Middle frontal gyrus (tissue), 1 donor: Measurements from ENCODE around the gene FBLIM1.
"Not testable (repeated sequence)": the region's sequence is repeated elsewhere in the genome, so short reads cannot be mapped to it uniquely, and the experiment has no call there.

Experiments
- DNase-seq: peaks from one replicate; pipeline ENCODE4 v3.0.0-alpha.2; 2015; ENCODE audit warnings: low spot score; ENCODE audit errors: extremely low spot score

The FBLIM1 gene

DNA sequence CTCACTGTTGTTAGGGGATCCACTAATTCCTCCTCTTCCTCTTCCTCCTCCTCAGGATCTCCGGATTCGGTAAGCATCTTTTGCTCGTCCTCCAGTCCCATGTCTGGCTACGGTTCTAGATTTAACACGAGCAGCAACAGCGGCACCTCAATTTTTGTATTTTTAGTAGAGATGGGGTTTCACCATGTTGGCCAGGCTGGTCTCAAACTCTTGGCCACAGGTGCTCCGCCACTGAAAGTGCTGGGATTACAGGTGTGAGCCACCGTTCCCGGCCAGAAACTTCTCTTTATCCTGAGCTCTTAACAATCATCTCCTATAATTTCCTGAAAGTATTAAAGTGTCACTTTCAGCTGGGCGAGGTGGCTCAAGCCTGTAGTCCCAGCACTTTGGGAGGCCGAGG is 49.0 kb downstream of the FBLIM1 start, which contains the start of gene UQCRHL:
TSS of gene UQCRHL (minus strand) at position 101 of the 400 bp plus-strand sequence. CDS start at position 101, 0 bp downstream.
- not testable (repeated sequence) for DNase-seq

DNA sequence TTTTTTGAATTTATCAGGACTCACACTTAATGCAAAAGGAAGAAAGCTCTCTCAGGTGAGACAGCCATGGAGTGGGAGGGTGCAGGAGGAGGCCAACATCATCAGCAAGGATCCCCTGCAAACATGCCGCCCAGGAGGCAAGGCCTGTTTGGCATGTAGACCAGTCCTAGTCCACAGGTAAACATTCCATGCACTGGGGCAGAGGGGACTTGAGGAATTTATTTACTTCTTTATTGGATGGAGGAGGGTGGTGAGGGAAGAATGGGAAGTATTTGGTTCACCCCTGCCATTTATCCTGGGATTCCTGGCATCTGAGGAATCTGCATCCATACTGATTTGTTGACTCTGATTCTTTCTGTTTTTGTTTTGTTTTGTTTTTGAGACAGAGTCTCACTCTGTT is 50.4 kb downstream of the FBLIM1 start:
- DNase-seq = no peak

DNA sequence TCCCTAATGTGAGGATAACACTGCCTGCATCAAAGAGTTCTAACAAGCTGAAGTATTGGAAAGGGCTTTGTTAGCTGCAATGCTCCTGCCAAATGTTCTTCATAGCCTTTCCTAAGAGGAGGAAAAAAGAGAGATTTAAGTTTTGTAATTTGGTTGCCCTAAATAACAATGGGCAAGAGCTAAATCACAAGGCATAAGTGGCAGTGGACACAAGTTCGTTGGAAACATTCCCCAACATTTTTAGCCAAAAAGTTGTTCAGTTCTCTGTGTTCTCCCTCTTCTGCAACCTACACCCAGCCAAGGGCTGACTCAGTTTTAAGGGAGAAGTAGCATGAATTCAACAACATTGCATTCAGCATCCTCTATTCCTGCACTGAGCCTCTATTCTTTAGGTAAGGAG is 51.5 kb downstream of the FBLIM1 start:
- DNase-seq = peak; percentile 25

- no peak for DNase-seq
These were observed 58.1 kb downstream of the FBLIM1 start for GRCh38 chr1:15816674-15817073.

GRCh38 chr1:15820478-15820877 is 61.9 kb downstream of the FBLIM1 start:
- DNase-seq = no peak

- no peak for DNase-seq
These were observed 67.2 kb downstream of the FBLIM1 start for GRCh38 chr1:15825800-15826199.

DNA sequence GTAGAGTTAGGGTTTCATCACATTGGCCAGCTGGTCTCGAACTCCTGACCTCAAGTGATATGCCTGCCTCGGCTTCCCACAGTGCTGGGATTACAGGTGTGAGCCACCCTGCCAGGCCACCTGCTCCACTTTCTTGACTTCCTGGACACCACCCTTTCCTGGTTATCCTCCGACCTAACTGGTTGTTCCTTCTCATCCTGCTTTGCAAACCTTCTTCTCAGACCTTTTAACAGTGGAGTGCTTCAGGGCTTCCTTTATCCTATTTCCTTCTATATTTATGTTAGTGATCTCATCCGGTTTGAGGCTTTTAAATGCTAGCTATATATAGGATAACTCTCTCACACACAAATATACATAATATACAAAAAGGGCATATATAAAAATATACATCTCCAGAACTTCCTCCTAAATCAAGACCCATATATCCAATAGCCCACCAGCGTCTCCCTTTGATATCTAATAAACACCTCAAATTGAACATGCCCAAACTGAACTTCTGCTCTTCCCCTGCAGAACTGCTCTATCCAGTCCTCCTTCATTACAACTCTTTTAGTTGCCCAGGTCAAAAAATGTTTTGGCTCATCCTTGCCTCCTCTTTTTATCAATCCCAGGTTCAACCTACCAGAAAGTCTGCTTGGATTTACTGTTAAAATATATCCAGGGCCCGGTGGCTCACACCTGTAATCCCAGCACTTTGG is 68.4 kb downstream of the FBLIM1 start:
- no peak for DNase-seq

DNA sequence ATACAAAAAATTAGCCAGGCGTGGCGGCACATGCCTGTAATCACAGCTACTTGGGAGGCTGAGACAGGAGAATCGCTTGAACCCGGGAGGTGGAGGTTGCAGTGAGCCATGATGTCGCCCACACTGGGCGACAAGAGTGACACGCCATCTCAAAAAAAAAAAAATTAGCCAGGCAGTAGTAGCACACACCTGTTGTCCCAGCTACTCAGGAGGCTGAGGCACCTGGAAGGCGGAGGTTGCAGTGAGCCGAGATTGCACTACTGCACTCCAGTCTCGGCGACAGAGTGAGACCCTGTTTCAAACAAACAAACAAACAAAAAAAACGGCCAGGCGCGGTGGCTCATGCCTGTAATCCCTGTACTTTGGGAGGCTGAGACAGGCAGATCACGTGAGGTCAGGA is 69.0 kb downstream of the FBLIM1 start:
- not testable (repeated sequence) for DNase-seq

- not testable (repeated sequence) for DNase-seq
These were observed 70.3 kb downstream of the FBLIM1 start for GRCh38 chr1:15828931-15829330.

DNA sequence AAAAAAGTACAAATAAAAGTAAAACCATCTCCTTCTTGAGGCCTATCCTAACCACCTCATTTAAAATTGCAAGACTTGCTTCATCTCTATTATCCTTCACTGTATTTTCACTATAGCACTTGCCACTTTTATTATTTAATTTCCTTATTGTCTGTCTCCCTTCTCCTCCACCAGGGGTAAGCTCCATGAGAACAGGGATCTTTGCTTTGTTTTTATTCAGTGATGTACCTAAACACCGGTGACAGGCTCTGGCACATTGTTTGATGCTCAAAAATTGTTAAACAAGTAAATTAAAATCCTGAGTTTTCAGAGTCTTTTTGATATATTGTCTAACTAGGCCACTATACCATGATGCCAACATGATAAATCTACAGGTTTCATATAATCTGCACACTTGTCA is 71.7 kb downstream of the FBLIM1 start:
- DNase-seq = no peak

- no peak for DNase-seq
These were observed 74.6 kb downstream of the FBLIM1 start for GRCh38 chr1:15833069-15833679.

- DNase-seq = peak; percentile 79
These were observed 75.3 kb downstream of the FBLIM1 start for GRCh38 chr1:15833842-15834405.

- DNase-seq = peak; percentile 83
These were observed 76.0 kb downstream of the FBLIM1 start for GRCh38 chr1:15834406-15835204.

DNA sequence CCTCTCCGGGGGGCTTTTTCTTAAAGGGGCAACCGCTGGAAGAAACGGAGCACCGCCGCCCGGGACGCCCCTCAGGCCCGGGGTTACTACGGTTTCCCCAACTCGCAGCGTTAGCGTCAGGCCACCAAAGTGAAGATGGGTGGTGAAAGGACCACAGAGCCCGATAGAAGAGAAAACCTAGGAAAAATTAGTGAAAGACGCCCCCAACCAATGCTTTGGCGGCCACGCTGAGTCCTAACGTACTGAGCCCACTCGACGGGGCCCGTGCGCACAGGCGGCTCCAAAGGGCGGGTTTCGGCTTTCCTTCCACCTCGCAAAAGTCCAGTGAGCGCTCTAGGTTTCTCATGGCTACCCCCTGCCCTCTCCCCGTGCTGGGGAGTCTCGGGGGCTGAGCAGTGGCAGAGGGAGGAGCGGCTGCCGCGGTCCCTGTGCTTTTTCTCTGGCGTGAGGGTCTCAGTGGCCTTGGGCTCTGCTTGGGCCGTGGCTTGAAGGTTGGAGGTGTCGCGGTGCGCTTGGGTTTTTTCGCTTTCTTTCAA is 76.7 kb downstream of the FBLIM1 start:
- no peak for DNase-seq

DNA sequence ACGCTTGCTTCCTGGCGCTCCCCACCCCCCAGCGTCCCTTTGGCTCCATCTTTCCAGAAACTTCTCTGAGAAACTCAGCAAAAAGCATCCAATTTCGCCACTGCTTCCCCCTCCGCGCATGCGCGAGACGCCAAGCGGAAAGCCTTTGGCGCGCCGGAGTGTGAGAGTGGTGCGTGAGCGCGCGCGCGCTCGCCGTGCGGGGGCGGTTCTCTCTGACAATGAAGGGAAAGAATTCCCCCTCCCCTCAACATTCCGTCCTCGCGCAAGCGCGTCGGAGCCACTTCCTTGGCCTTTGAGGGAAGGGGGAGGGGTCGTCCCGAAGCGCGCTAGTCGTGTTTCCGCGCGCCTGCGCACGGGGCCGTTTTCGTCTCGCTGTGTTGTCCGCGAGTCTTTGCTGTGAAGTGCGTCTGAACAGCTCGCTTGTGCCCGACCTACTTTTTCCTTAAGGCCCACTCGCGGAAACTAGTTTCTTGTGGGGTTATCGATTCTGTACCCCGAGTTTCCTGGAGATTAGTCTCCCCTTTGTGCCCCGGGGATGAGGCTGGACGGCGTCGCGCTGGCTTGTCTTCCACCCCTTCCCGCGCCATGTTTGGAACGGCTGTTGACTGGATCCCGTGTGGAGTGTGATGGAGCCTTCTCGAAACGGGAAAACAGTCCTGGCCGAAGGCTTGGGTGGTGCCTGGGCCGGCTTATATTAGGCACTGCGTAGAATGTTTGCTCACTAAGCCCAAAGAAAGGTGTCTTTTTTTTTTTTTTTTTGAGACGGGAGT is 77.3 kb downstream of the FBLIM1 start:
- peak; percentile 99 for DNase-seq
